HG02798 (cell line): ENCODE data around the gene MYO16.
"Not testable (repeated sequence)": the region's sequence is repeated elsewhere in the genome, so short reads cannot be mapped to it uniquely, and the experiment has no call there.

Experiments
- ATAC-seq: cut with Tn5 transposase; IDR thresholded peaks from one replicate; pipeline ENCODE4 v1.9.1; 2021; ENCODE audit warnings: mild to moderate bottlenecking; ENCODE audit not compliant: unreplicated experiment, poor library complexity

MYO16 gene

DNA sequence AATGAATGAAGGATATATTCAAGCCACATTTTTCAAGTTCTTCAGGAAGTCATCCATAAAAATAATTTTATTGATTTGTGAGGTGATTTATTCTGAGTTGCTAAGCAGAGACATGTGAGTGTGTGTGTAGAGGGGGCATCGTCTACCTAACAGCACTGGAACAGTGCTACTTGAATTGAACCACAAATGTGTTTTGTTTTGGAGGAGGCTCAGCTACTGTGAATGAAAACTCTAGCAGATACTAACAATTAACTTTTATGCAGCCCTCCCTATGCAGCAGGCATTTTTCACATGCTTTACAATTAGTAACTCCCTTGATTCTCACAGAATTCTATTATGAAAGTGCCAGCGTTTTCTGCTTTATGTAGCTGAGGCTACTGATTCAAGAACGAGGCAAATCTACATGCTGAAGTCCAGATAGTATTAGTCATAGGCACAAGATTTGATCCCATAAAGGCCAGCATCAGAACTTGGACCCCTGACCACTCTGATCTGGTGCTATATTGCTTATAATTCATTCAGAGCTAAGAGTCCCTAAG is 103.7 kb downstream of the MYO16 start:
- no peak for ATAC-seq

DNA sequence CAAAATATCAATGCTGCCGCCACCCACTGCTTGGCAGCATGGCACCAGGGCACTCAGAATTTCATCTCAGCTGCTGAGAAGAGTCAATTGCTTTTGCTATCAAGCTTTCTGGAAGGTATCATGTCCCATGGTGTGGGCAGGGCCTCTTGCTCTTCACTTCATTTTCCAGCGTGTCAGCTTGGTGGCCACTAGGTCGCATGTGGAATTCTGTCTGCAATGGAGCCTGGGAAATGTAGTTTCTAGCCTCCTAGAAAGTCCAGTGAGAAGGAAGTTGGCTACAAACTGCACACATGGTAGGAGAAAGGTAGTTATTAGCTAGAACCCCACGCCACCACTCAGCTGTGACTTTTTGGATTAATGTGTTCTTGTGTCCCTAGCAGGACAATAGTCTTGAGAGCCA is 105.3 kb downstream of the MYO16 start:
- no peak for ATAC-seq

DNA sequence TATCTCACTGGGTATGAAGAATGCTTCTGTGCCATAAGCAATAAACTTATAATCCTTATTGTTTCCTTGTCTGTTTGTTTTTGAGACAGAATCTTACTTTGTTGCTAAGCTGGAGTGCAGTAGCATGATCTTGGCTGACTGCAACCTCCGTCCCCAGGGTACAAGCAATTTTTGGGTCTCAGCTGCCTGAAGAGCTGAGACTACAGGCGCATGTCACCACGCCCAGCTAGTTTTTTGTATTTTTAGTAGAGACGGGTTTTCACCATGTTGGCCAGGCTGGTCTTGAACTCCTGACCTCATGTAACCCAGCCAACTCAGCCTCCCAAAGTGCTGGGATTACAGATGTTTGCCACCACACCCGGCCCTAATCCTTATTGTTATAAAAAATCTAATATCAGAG is 112.5 kb downstream of the MYO16 start:
- no peak for ATAC-seq

DNA sequence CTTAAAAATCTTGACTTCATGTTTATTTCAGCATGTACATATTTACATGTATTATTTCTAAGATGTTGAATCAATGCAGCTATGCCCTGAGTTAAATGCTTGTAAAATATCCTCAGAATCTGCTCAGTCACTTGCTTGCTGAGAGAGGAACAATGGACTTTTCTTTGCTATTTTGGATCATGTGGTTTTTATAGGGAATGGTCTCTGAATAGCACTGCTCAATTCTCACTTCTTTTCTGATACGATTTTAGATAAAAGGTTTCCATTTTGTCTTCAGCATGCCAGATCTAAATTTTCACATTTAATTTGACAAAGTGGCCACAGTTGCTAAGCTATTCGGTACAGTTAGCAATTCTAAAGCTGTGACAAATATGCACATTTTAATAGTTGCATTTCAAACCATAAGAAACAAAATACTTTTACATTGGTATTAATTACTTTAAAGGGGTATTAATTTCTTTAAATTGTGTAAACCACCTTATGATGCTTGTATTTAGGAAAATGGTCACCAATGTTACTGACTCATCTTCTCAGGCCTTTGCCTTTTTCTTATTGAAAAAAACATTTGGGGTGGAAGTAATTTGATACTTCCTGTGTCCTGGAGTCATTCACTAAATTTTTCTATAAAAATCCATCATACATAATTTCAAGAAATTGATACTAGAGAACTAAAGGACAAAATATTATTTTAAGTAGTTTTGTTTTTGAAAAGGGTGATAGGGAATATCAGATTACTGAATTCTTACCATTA is 113.5 kb downstream of the MYO16 start:
- ATAC-seq = no peak

DNA sequence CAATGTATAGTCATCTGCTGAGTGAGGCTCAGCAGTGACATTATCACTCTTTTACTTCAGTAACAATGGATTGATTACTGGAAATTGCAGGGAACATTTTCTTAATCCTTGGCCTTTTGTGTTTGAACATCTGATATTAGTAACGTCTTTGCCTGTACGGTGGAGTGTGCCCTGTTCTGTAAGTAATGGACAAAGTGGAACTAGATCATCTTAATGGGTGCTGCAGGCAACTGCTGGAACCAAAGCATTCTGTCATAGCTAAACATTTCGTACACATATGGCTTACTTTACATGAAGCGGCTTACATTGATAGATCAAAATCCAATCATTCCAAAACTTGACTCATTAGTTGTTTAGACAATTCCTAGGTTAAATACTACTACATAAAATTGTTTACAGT is 114.1 kb downstream of the MYO16 start:
- ATAC-seq = no peak

DNA sequence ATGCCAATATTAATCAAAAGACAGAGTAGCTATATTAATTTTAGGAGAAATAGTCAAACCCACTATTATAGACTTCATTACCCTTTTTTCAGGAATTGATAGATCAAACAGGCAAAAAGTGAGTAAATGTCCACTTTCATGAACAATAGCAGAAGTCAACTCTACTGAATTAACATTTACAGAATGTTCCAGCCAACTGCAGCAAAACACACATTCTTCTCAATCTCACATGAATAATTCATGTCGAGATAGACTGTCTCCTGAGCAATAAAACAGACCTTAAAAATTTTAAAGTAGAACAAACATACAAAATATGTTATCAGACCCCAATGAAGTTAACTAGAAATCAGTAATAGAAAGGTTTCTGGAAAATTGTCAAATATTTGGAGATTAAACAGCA is 118.4 kb downstream of the MYO16 start:
- no peak for ATAC-seq

DNA sequence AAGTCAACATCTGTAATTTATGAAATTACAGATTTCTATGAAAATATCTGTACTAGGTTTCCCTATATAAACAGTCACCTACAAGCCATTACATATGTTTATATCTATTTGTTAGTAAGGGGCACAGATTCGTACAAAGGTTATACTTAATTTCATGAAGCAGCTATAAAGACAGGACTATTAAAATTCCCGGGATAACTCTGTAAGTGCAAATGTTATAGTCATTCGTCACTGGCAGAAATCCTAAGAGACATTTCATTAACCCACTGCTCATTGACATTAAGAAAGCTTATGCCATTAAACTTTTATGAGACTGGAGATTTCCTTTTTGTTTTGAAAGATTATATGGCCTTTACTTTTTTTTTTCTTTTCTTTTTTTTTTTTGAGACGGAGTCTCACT is 122.9 kb downstream of the MYO16 start:
- ATAC-seq = no peak

DNA sequence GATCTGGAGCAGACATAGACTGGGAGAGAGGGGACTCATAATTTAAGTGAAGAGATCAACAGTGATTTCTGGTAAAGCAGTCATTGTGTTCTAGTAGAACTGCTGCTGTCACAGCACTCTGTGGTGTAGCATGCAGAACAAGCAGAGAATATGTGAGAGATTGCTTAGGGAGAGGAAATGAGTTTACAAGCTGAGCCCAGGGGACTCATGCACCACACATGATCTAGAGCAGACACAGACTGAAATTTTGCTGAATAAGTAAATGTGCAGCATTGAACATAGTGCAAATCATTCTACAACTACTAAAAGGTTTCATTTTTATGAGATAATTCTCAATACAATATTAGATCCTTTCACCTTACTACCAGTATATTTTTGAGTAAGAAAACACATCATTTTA is 125.7 kb downstream of the MYO16 start:
- ATAC-seq = no peak

DNA sequence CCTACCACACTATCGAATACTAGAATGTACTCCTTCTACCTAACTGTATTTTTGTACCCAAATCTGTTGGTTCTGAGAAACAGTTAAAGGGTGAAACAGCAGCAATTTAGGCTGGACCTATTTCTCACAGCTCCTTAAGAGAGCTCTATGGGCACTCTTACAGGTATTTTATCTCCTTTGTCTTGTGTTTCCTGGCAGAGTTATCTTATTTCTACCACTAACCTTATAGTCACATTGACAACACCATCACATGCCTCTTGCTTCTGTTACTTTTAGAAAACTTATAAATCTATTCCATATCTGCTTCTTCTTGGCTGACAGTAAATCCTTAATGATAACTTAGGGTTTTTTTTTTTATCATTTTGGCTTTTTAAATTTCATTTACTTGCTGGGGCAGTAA is 130.7 kb downstream of the MYO16 start:
- no peak for ATAC-seq

DNA sequence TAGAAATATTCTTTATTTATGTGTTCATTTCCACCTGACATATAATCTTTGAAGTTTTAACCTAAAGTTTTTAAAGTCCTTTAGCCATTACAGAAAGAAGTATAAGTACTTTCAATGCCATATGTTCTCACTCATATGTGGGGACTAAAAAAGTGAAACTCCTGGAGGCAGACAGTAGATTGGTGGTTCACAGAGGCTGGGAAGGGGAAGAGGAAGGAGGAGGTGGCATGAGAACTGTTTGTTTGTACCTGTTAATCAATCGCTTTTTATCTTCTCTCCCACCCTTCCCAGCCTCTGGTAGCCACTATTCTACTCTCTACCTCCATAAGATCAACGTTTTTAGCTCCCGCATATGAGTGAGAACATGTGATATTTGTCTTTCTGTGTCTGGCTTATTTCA is 131.1 kb downstream of the MYO16 start:
- ATAC-seq = no peak

DNA sequence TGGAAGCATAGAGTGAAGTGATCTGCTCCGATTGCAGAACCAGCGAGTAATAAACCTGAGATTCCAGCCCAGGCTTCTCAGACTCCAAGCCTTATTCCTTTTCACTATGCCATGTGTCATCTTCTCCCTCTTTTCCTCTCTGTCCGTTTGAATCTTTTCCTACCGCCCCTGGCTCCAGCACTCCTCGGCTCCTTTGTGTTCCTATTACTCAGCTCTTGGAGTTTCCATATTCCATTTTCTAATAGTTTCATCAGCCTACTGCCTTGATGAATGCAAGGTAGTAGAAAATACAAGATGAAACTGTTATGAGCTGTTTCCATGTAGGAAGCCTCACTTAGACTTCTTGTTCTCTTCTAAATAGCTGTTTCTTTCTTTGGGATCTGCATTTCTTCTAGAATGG is 138.6 kb downstream of the MYO16 start:
- no peak for ATAC-seq

DNA sequence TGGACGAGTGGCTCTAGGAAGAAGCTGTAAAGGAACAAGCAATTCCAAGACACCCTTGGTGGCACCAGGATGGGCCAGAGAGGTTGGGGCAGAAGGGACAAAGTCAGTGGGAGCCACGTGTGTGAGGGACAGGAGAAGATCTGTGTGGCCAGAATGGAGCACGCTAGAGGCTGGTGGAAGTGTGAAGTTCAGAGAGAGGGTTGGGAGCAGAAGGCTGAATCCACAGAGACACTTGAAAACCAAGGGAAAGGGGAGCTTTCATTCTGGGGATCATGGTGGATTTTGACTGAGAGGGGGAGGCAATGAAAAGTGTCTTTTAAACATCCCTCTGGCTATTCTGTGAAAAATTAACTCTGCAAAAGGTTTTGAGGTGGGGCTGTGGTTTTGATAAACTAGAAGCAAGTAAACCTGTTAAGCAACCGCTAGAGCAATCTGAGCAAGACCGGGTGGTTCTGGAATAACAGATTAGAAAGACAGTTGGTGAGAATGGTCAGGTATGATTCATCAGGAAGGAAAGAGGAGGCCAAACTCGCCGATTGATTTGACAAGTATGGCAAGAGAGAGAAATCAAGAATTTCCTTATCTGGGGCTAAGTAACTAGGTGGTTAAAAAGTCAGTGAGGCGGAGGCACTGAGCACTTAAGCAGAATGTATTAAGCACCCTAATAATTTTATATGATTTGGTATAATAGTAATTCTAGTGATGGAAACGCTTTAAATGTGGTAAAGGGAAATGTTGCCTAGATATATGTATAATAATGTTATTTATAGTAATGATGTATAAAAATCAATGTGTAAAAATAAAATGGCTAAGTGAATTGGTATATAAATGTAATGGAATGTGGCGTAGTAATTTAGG is 140.0 kb downstream of the MYO16 start:
- no peak for ATAC-seq

DNA sequence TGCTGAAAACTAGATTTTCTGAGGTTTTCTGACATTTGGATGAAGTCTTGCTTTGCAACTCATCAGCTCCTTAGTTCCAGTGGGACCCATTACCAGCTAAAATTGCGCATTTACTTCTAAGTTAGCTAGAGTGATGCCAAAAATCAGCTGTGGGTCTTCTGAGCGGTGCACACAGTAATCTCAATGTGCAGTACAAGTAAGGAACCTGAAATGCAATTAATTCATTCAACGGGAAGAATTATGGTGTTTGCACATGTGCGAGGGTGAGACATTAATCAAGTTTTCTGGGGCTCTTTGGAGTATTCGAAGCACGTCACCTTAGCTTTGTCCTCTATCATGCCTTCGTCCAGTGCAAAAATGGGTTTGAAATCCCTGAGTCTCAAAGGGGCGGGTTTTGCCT is 146.2 kb downstream of the MYO16 start:
- ATAC-seq = no peak

DNA sequence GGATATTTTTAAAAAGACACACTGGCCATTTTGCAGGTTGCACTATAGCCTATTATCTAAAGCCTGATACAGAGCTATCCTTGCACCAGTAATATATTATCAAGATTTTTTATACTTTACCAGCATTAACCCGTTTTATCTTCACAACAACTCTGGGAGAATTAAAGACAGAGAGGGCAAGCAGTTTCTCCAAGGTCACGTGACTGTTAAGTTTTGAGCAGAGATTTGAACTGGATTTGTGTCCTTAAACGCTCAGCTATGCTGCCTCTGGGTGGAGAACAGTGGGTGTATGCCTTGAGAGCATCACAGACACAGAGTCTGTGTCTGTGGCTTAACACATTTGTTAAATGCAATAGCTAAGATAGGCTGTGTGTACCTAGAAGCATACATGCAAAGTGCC is 147.2 kb downstream of the MYO16 start:
- ATAC-seq = no peak

DNA sequence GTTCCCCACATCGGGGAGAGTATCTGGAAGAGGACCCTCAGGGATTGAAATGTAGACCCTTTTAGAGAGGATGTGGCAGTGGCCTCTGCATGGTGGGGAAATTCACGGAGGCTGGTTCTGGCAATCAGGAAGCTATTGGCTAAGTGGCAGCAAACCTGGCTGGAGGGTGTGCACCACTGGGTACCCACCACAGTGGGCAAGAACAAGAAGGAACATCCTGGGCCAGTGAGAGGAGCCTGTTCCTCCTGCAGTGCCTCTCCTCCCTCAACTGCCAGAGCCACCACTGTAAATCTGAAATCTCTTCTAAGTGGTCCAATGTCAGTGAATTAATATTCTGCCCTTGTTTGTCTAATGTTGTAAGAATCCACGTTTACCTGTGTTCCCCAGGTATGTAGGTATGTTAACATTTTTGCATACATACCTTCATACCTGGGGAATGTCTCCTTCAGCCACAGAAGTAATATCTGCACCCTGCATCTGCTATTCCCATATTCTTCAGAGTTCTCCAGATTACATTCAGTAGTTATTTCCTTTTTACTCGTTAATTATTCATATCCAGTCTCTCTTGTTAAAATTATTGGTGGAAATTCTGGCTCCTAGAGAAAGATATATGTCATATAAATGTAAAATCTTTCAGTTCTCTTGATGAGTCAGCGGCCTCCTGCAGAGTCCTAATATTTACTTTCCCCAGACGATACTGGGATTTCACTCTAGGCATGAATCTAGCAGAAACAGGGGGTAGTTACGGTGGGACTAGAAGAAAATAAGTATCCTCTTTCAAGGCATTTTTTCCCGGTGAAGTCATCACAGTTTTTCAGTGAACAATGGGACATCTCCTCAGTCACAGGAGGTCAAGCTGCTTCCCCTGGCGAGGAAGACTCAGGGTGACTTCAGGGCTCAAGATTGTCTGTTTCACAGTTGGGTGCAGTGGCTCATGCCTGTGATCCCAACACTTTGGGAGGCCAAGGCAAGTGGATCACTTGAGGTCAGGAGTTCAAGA is 148.3 kb downstream of the MYO16 start:
- no peak for ATAC-seq

DNA sequence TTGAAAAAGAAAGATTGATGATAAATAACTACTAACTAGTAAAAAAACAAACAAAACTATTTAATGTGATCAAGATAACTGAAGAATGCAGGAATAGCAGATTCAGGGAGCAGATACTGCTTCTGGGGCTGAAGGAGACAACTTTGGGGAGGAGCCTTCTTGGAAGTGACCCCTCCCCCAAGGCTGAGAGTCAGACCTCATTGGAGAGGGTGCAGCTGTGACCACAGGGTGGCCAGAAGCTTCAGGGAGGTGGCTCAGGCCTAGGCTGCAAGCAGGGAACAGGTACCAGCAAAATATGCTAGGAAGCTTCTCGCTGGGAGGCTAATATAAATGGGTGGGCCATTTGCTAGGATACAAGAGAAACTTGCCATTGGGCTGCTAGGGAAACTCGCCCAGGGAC is 149.9 kb downstream of the MYO16 start:
- no peak for ATAC-seq

DNA sequence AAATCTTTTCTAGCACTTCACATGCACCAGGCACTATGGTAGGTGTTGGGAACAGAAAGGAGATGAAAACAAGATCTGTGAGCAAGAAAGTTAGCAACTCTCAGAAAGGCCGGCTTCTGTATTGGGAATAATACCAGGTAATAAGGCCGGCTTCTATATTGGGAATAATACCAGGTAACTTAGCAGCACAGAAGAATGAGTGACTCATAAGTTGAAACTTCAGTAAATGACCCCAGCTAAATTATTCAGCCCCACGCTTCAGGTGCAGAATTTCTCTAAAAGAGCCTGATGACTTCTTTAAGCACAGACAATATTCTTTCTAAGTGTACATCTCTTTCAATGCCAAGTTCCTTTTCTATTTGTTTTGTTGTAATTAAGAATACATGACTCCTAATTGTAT is 151.3 kb downstream of the MYO16 start:
- ATAC-seq = no peak

DNA sequence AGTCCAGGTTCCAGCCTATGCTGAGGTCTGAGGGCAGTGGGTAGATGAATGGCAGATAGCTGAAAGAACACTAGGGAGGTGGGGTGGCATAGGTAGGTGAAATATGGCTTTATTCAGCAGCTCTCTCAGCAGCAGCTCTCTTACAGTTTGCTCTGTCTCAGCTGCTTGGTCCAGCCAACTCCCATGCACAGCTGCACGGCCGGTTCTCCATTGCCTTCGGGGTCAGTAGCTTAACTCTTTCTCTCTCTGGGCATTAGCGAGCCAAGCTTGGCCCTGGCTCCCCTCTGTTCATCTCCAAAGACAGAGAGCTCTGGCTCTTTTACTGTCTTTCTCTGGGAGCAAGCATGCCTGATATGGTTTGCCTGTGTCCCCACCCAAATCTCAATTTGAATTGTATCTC is 151.9 kb downstream of the MYO16 start:
- ATAC-seq = no peak

DNA sequence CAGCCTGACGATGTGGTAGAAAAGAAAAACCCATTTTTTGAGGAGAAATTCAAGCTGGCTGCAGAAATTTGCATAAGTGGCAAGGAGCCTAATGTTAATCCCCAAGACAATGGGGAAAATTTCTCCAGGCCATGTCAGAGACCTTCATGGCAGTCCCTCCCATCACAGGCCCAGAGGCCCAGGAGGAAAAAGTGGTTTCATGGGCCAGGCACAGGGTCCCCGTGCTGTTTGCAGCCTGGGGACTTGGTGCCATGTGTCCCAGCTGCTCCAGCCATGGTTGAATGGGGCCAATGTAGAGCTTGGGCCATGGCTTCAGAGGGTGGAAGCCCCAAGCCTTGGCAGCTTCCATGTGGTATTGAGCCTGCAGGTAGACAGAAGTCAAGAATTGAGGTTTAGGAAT is 153.1 kb downstream of the MYO16 start:
- ATAC-seq = not testable (repeated sequence)

DNA sequence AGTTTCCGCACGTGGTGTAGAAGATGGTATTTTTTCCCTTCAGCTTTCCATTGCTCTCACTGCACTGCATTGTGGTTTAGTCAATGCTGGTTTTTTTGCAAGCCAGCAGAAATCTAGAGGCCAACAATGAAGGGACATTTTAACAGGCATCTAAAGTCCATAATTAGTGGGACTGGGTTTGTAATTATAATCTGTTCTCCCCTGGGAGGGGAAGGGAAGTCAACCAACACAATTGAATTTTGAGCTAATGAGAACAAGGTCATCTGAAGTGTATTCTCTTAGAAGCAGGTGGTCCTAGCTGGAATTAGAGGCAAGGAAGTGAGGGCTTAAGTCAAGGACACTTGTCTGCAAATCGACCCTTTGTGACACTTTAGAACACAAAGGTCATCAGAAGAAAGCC is 156.4 kb downstream of the MYO16 start:
- no peak for ATAC-seq
